Mesothelial cell of epicardium (in vitro differentiated cells): ENCODE measurements around the gene KRTAP4-8. TPM values are rescaled to one million over a fixed set of nuclear protein-coding genes. Genes with fewer than 3 reads are reported as not detected.
"Not testable (repeated sequence)": the region's sequence is repeated elsewhere in the genome, so short reads cannot be mapped to it uniquely, and the experiment has no call there.

Source experiments
- DNase-seq, 2 experiments: peaks; one replicate each; pipeline ENCODE4 v3.0.0; 2021; ENCODE audit warnings: low spot score in 2 of 2; ENCODE audit not compliant: unreplicated experiment in 2 of 2
- H3K27ac Mint-ChIP-seq: 2 replicates; pipeline ENCODE4 v1.8.0; 2021; ENCODE audit warnings: mixed read lengths
- H3K27me3 Mint-ChIP-seq: 2 replicates; pipeline ENCODE4 v1.8.0; 2021; ENCODE audit warnings: low read depth, mixed read lengths
- H3K36me3 Mint-ChIP-seq: 2 replicates; pipeline ENCODE4 v1.8.0; 2021; ENCODE audit warnings: mixed read lengths
- H3K4me1 Mint-ChIP-seq: 2 replicates; pipeline ENCODE4 v1.8.0; 2021; ENCODE audit warnings: mixed read lengths
- H3K4me3 Mint-ChIP-seq: 2 replicates; pipeline ENCODE4 v1.8.0; 2021; ENCODE audit warnings: mild to moderate bottlenecking, moderate library complexity, mixed read lengths
- H3K9me3 Mint-ChIP-seq: 2 replicates; pipeline ENCODE4 v1.8.0; 2021; ENCODE audit warnings: mixed read lengths
- CTCF ChIP-seq: fragments of 200-600 bp; sonication (generic); IDR thresholded peaks from one replicate; pipeline ENCODE4 v1.5.0; 2021; ENCODE audit warnings: antibody characterized with exemption; ENCODE audit not compliant: unreplicated experiment
- total RNA-seq: library from RNA; stranded (reverse); gene quantifications from 3 replicates; pipeline ENCODE4 v1.2.1, GENCODE V29; 2021

KRTAP4-8 gene
- total RNA-seq, 1 donor from 2014 or later, result not detected

DNA sequence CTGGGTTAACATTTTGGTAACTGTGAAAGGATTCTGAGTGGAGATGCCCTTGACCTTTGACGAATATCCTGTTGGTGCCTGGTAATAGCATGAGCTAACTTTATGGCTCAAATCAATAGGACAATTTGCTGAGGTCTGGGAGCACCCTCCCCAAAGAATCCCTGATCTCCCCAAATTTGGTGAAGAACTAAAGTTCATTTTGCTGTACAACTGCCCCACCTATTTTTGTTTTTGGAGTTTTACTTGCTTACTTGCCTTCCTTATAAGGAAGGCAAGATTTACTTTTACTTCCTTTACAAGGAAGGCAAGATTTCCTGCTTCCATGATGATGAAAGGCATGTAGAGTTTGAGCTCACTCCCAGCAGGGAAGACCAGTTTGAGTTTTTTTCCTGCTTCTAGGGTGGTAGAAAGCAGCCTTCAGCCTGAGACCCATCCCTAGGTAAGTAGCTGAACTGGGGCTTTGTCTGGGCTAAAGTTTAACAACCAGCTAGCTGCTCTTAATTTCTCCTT lies 10.1 kb upstream of the KRTAP4-8 start:
- Mint-ChIP-seq H3K27me3 (no peaks in the 10 kb centered on the region), H3K27ac (no peak overlapping the region), H3K4me1 (peaks cover 17% of the 10 kb centered on the region), H3K9me3 (peaks cover 20% of the 10 kb centered on the region), H3K36me3 (peaks cover 2% of the 10 kb centered on the region), H3K4me3 (no peak overlapping the region)
- no peak for TF ChIP-seq CTCF
- no peak for DNase-seq

DNA sequence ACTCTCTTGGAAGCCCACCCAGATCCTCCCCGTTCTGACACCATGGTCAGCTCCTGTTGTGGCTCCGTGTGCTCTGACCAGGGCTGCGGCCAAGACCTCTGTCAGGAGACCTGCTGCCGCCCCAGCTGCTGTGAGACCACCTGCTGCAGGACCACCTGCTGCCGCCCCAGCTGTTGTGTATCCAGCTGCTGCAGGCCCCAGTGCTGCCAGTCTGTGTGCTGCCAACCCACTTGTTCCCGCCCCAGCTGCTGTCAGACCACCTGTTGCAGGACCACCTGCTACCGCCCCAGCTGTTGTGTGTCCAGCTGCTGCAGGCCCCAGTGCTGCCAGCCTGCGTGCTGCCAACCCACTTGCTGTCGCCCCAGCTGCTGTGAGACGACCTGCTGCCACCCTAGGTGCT lies 7.4 kb upstream of the KRTAP4-8 start, which contains the start of gene KRTAP4-9:
TSS of gene KRTAP4-9 (plus strand) at position 43 of the 400 bp plus-strand sequence. CDS start at position 43, 0 bp downstream.
- H3K27ac Mint-ChIP-seq, result not testable (repeated sequence)

DNA sequence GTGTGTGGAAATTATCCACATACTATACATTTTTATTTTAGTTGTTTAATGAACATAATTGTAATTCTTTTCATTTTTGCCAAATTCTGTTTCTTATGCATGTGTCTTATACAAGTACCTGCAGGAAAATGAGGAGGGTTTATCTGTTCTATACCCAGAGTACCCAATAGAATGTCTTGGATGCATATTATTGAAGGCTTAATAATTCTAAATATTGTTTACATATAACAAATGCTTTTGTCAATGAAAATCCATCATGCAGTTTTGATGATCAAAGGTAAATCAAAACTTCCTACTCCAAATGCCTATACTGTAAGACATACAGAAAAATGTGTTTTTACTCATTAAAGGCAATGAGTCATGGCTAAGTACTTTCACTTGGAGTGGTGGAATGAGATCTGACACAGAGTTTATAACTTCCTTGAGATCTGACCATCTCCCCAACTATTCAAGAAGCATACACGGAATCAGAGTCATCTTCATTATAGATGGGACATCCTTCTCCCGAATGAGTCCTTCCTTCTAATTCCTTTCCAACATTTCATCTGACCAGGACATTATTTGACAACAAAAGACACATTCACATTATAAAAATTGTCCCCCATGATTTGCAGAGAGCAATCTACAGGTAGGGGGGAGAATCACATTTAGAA lies 6.6 kb upstream of the KRTAP4-8 start:
- not testable (repeated sequence) for H3K4me3 Mint-ChIP-seq, DNase-seq, H3K9me3 Mint-ChIP-seq, H3K27me3 Mint-ChIP-seq, H3K36me3 Mint-ChIP-seq, H3K27ac Mint-ChIP-seq
- H3K4me1 Mint-ChIP-seq, result peaks cover 28% of the 10 kb centered on the region

More for the DNA sequence above, 7.4 kb upstream of the KRTAP4-8 start, which contains the start of gene KRTAP4-9:
- H3K4me1 Mint-ChIP-seq, result peaks cover 20% of the 10 kb centered on the region
- not testable (repeated sequence) for H3K4me3 Mint-ChIP-seq, DNase-seq, H3K9me3 Mint-ChIP-seq, H3K36me3 Mint-ChIP-seq, H3K27me3 Mint-ChIP-seq

DNA sequence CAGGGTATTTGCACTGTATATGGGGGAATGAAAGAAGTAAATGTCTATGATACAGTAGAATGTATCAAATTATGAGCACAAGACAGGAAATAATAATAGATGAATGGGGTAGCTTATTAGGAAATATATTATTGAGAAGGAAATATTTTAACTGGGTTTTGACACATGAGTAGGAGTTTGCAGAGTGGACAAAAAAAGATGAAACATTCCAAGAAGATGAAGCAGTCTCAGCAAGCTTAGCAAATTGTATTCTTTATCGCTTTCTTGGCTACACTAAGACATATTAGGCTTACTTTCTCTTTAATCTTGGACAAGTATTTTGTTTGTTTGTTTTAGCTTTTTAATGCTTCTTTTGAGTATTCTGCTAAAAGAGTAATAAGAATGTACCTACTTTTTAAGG lies 6.0 kb upstream of the KRTAP4-8 start:
- no peaks in the 10 kb centered on the region for H3K9me3 Mint-ChIP-seq
- no peaks in the 10 kb centered on the region for H3K36me3 Mint-ChIP-seq
- H3K27me3 Mint-ChIP-seq, result no peaks in the 10 kb centered on the region
- H3K4me1 Mint-ChIP-seq, result peaks cover 28% of the 10 kb centered on the region
- TF ChIP-seq CTCF, result no peak
- DNase-seq, result no peak
- H3K27ac Mint-ChIP-seq, result peak overlapping the region; percentile 26
- H3K4me3 Mint-ChIP-seq, result no peak overlapping the region

GRCh38 chr17:41101586-41102259 lies 3.8 kb upstream of the KRTAP4-8 start, which contains the start of gene KRTAP4-16:
Gene KRTAP4-16, minus strand, starts transcription at chr17:41102209. Its CDS starts 0 bp downstream, at chr17:41102209.
- Mint-ChIP-seq H3K27ac (no peak within 1 kb of the TSS), H3K36me3 (no peaks in the 10 kb centered on the region), H3K4me1 (peaks cover 41% of the 10 kb centered on the region), H3K4me3 (no peak within 1 kb of the TSS), H3K9me3 (no peaks in the 10 kb centered on the region), H3K27me3 (peaks cover 6% of the 10 kb centered on the region)
- no peak for DNase-seq
- TF ChIP-seq CTCF, result no peak

- not testable (repeated sequence) for H3K9me3 Mint-ChIP-seq, DNase-seq, H3K36me3 Mint-ChIP-seq, H3K4me3 Mint-ChIP-seq, H3K27me3 Mint-ChIP-seq
- H3K27ac Mint-ChIP-seq, result peak overlapping the region; percentile 83
- H3K4me1 Mint-ChIP-seq, result peaks cover 51% of the 10 kb centered on the region
Measured at GRCh38 chr17:41099682-41100480, 1.9 kb upstream of the KRTAP4-8 start.
